Stimulated activated naive CD8-positive, alpha-beta T cell treated with anti-CD3 and anti-CD28 coated beads, Interleukin-15, Interleukin-2, amounts not matched to agents 100 U/mL and 50 U/mL, for 24 hours (primary cell): ENCODE results near the gene WDR59.
"Not testable (repeated sequence)": the region's sequence is repeated elsewhere in the genome, so short reads cannot be mapped to it uniquely, and the experiment has no call there.

Experiments used
- ATAC-seq: fragments of 150-1000 bp; cut with Tn5 transposase; one replicate; pipeline ENCODE4 v1.10.0; 2021
- DNase-seq: peaks from one replicate; pipeline ENCODE4 v3.0.0; 2021

The WDR59 gene

DNA sequence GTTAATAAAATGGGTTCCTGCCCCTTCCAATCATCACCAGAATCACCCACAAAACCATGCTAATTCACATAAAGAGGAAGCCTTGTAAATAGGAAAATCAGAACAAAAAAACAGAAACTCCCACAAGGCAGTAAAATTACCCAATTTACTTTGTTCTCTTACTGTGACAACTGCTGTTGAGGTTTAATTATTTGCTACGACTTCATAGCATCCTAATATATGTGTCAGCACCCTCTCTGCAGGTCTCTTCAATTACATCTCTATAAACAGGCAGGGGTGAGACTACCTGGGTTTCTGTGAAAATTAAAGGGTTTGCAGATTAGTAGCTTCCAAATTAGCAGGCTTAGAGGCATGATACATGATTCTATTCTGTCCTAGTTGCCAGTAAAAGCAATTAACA, 2.7 kb downstream of the WDR59 start:
- ATAC-seq (no peak), DNase-seq (no peak)

DNA sequence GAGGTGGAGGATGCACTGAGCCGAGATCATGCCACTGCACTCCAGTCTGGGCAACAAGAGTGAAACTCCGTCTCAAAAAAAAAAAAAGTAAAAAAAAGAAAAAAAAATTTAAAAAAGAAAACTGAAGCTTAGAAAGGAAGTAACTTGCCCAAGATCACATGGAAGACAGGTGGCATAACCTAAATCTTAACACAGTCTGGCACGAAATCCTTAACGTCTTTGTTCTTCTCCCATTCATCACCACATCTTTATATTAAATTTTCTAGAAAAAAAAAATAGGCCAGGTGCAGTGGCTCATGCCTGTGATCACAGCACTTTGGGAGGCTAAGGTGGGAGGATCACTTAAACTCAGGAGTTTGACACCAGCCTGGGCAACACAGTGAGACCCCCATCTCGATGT, 9.3 kb downstream of the WDR59 start:
- DNase-seq (no peak), ATAC-seq (no peak)

DNA sequence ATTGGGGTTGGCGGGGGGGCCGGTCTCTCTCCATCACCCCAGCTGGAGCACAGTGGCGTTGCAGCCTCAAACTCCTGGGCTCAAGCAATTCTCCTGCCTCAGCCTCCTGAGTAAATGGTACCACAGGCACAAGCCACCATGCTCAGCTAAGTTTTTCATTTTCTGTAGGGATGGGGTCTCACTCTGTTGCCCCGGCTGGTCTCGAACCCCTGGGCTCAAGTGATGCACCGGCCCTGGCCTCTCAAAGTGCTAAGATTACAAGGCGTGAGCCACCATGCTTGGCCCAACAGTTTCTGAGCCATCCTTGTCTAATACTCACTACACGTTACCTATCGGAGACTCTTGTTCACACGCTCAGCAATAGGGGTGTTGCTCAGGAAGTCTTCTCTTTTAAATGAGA, 11.6 kb downstream of the WDR59 start:
- no peak for DNase-seq
- no peak for ATAC-seq

DNA sequence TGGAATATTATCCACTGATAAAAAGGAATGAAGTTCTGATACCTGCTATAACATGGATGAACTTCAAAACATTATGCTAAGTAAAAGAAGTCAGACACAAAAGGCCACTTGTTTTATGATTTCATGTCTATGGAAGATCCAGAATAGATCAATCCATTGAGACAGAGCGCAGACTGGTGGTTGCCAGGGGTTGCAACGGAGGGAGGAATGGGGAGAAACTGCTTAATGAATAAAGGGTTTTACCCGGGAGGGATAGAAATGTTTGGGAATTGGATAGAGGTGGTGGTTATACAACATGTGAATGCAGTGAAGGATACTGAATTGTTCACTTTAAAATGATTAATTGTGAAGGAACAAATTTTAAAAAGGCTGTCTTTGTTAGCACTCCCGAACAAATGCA, 30.2 kb downstream of the WDR59 start:
- no peak for DNase-seq
- no peak for ATAC-seq

DNA sequence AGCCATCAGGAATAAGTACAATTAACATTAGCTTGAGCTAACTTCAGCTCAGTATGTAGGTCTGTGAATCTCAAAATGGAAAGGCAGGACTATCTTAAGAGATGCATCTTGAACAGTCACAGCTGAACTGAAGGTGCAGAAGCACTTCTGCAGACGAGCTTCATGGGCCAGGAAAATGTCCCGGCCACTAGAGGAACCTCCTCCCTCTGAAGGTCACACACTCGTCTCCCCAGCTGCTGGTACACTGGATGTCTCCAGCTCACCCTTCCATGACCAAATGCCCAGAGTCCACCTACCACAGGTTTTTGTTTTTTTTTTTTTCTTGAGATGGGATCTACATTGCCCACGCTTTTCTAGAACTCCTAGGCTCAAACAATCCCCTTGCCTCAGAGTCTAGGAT, 33.2 kb downstream of the WDR59 start:
- ATAC-seq (no peak), DNase-seq (no peak)

DNA sequence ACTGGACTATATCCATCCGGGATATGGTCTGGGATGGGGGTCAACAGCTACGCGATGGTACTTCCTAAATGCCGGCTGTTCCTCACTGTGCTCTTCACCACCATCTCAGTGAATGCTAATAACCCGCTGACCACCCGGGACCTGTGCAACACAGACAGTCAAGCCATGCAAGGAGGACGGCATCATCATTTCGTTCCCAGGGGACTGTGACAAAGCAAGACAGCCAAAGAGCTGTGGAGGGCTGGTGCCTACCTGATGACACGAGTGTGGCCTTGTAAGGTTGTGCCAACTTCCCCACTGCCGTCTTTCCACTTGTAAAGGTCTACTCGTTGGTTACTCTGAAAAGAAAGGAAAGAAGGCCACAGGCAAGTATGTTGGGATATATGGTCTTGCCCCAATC, 33.7 kb downstream of the WDR59 start:
- DNase-seq (no peak), ATAC-seq (no peak)

DNA sequence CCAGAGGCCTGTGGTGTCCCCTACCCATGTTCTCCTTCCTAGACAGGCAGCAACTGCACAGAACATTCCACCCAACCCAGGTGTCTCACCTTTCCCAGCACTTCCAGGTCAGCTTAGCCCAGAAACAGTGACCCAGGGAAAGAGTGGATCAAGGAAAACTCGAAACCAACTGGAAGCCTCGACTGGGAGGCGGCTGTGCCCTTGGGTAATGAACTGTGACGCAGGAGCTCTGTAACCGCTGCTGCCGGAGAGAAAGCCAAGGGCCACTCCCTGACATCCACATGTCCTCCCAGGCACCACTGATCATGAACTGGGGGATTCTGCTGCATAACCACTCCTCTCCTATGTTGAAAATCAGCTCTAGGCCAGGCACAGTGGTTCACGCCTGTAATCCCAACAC, 34.4 kb downstream of the WDR59 start:
- no peak for DNase-seq
- no peak for ATAC-seq

DNA sequence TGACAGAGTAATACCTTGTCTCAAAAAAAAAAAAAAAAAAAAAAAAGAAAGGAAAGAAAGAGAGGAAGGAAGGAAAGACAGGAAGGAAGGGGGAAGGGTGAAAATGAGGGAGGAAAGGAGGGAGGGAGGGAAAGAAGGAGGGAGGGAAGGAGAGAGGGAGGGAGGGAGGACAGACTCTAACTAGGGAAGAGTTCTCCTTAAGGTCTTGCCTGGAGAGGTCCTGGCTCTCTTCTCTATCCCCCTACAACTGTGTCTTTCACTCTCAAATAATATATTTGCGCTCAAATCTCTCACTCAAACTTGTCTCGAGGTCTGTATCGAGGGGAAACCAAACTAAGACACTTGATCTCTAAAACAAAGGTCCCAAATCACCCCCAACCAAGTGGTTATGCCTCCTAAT, 35.6 kb downstream of the WDR59 start:
- no peak for ATAC-seq
- no peak for DNase-seq

DNA sequence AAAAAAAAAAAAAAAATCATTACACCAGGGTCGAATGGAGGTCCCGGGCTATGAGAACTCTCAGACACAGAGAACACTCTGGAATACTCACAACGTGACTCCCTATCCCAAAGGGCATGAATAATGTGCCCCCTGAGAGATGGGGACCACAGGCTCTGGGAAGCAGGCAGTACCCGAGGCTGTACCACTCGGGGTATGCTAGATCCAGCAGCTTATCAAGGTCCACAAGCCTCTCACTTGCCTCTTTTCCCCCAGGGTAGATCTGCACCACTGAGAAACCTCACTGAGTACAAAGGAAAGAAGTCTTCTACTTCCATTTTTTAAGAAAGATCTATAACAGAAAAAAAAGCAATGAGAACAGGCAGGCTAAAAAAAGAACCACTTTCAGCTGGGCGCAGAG, 40.5 kb downstream of the WDR59 start:
- DNase-seq (no peak), ATAC-seq (no peak)

DNA sequence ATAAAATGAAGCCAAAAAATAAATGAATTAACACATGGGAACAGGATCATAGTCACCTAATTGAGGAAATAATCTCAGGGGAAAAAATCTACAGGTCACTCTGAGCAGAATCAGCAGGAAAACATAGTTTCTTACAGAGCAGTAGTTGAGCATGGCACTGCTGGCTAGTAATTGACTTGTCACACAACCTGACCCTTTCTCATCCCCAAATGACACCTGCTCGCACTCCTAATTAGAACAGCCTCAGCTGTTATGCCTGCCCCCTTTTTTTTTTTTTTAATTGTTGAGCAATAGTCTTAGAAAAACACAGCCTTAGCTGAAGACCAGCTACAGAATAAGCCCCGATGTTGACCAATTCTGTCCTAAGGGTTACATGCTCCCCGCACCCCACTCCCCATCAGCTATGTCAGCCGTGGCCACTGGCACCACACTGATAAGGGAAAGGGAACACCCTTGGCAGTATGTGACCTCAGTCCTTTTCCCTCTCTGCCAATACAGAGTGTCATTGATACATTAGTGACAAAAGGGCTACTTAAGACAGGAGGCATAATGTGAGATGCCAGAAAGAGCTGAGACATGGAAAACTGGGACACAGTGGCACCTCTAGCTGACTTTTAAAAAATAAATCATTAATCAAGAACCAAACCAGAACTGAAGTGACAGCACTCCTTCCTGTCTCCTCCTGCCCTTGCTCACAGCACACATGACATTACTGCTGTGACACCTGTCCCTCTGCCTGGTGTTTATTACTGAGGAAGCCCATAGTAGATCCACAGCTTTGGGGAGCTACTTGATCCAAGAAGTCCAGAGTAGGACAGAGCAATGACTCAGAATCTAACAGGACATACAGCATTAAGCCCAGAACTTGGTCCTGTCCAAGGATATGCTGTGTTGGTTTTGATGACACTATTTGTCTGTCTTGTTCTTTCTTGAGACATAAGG, 41.7 kb downstream of the WDR59 start:
- ATAC-seq = no peak
- no peak for DNase-seq

DNA sequence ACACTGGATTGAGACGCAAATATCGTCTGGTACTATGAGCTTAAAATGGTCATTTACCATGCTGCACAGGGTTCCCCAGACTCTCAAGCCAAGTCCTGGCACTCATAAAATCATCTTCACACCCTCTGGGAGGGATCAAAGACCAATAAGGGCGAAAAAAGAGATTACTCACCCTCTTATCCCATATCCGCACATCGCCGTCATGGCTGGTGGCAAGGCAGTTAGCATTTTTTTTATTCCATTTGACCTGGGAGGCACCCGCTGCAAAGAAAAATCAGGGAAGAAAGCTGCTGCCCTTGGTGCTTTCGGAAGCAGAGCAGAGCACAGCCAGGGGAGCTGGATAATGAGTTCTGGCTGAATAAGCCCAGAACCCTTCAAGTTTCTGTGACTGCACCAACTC, 42.4 kb downstream of the WDR59 start:
- ATAC-seq (no peak), DNase-seq (no peak)

DNA sequence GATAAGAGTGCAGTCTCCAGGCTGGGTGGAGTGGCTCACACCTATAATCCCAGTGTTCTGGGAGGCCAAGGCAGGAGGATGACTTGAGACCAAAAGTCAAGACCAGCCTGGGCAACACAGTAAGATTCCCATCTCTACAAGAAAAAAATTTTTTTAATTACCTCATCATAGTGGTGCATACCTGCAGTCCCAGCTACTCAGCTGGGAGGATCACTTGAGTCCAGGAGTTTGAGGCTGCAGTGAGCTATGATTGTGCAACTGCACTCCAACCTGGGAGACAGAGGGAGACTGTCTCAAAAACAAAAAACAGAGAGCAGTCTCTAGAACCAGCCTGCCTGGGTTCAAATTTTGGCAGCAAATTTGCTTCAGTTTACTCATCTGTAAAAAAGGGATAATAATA, 45.2 kb downstream of the WDR59 start:
- no peak for DNase-seq

DNA sequence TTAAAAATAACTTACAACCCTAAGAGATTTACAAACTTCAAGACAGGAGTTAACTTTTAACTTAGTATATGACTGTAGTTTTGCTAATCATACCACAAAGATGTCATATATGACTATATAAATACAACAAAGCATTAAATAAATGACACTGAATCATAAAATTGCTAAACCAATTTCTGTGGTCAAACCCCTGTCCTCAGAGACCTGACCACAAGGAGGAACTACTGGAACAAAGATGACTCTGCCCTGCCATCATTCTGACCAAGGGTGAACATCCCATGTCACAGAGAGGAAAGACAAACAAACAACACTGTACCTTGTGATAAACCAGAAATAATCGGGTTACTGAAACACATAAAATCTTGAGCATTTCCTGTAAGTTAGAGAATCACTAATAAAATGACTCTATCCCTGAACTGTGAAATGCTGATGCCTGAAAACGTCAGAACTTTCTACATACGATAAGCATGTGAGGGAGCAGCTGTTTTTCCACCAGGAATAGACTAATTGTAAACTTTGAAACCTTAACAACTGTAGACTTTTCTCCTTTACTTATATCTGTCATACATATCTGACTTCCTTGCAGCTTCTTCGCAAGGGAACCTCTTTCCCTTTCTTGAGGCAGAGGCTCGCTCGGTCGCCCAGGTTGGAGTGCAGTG, 47.9 kb downstream of the WDR59 start:
- DNase-seq = peak; percentile 5
- ATAC-seq = peak; percentile 81

More for the DNA sequence above, 45.2 kb downstream of the WDR59 start:
- no peak for ATAC-seq

DNA sequence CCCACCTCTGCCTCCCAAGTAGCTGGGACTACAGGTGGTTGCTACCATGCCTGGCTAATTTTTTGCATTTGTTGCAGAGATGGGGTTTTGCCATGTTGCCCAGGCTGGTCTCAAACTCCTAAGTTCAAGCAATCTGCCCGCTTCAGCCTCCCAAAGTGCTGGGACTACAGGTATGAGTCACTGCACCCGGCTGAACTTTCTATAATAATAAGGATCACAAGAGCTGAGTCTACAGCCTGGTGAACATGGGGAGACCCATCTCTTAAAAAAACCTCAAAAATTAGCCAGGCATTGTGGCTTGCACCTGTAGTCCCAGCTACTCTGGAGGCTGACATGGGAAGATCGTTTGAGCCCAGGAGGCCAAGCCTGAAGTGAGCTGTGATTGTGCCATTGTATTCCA, 53.5 kb downstream of the WDR59 start:
- DNase-seq = no peak
- ATAC-seq = no peak

DNA sequence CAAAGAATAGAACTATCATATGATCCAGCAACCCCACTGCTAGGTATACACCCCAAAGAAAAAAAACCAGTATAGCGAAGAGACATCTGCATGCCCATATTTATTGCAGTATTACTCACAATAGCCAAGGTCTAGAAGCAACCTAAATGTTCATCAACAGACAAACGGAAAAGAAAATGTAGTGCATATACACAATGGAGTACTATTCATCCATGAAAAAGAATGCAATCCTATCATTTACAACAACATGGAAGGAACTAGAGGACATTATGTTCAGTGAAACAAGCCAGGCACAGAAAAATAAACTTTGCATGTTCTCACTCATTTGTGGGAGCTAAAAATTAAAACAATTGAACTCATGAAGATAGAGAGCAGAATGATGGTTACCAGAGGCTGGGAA, 55.3 kb downstream of the WDR59 start:
- DNase-seq (no peak), ATAC-seq (no peak)

DNA sequence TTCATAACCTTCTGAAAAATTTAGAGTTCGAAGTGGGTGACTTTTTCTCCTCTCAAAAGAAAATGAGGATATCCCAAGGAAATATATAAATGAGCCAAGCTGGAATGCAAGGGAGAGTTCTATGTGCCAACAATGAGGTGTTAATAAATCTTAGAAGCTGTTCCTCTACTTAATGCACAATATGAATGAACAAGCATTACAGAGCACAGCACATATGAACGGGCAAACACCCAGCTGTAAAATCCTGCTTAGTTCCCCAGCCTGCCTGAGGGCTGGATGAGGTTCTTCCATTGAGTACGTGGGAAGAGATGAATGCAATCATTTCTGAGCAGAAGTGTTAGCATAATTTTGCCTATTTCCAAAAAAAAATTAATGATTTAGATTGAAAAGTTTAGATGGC, 58.1 kb downstream of the WDR59 start:
- ATAC-seq = no peak
- no peak for DNase-seq

DNA sequence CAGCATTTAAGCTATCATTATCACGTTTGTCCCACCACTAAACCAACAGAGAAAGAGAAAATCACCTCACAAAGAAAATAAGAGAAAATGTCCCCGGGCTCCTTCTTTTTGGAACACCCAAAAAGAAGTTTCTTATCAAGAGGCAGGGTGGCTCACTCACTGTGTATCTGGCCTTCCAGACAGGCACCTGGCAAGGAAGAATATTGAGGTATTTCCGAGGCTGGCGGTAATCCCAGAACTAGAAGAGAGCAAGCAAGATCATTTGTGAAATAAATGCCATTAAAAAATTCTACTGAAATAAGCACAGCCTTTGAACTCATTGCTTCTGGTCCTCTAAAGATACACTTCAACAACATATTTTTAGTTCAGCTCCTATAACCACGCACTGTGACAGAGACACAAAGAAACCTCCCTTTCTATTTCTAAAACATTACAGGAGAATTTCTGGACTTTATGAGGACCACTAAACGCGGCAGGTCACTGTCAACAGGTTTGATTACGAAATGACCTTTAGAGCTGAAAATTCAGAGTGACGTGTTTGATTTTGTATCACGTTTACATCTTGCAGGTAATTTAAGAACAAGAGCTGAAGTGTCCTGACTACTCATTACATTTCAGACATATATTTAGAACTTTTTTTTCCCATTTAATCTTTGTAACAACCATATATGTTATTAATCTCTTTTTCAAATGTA, 61.0 kb downstream of the WDR59 start:
- DNase-seq = no peak
- no peak for ATAC-seq

DNA sequence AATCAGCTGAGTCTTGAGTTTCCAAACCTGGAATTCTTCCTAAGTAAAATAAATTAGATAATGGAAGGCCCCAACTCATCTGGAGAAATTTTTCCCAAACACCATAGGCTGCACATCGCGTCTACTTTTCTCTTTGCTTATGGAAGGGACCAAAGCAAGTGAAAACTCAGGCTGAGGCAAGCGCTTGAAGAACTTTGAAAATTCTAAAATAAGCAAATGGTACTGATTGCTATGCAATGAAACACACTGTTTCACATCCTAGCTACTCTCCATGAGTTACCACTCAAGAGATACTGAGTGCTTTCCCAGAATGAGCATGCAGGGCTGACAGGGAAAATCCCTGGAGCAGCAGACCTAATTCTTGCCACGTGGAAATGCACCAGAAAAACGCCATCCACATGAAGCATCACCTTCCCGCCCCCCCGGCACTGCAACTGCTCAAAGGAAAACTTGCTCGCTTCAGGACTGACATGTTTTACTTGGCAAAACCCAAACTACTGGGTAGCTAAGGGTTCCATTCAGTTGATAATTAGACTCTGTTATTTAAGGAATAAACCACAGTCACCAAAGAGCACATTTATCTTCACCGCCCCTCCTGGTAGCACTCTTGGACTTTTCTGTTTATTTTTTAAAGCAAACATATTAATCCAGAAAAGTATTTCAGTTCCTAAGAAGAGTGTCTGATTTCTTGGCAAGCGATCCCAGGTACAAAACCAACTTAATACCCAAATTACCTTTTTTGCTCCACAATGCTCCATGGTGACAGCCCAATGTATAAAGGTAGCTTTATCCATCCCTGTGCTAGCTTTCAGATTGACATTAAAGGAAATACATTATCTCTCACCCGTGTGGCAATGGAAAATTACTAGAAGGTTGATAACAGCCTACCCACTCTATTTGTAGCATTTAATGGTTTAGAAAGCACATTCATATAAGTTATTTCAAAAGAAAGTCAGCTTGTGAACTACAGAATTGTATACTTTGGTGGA, 62.5 kb downstream of the WDR59 start:
- ATAC-seq = no peak
- no peak for DNase-seq

DNA sequence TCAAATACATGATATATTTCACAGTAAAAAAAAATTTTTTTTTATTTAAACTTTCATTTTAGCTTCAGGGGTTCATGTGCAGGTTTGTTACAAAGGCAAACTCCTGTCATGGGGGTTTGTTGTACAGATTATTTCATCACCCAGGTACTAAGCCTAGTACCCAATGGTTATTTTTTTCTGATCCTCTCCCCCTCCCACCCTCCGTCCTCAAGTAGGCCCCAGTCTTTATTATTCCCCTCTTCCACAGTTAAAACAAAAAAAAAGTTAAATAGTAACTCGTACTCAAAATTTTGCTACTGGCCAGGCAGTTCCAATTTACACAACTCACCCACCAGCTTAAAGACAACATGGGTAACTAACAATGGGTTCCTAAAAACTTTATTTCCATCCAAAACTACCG, 63.9 kb downstream of the WDR59 start:
- no peak for DNase-seq
- no peak for ATAC-seq

DNA sequence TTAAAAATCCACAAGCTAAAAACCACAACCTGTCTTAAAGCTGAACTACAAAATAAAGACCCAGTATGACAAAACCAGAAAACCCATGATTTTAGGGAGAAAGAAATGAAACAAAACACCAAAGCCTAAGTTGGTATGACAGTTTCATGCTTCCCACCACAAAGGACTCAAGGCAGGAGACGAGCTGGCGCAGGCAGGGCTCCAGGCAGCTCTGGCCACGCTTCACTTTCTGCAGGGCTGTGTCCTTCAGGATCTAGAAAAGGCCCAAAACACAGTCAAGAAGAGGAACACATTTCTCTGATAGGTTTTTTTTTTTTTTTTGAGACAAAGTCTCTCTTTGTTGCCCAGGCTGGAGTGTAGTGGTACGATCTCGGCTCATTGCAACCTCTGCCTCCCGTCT, 75.3 kb downstream of the WDR59 start:
- DNase-seq (no peak), ATAC-seq (no peak)

DNA sequence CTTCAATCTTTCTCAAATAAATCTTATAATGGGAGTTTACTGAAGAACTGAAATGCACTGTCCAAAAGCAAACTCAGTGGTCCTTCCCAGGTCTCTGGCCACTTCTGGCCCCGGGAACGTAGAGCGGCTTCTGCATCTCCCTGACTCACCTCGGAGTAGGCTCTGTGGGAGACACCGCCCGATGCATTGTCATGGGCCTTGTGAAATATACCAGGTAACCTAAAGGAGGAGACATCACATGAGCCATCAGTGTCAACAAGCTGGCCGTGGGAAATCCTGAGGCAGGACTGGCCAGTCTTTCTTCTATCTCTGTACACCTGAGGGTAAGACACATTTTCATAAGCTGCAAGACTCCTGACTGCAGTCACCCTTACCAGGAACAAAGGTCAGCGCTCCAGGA, 76.2 kb downstream of the WDR59 start:
- ATAC-seq, DNase-seq: not testable (repeated sequence)
